Testis (tissue), 3 donors: ENCODE results near the gene GRK4. TPM values are rescaled to one million over a fixed set of nuclear protein-coding genes. Genes with fewer than 3 reads are reported as not detected.
A peak's percentile ranks its signal among the peaks of the same experiment; 100 is the strongest.
"Not testable (repeated sequence)": the region's sequence is repeated elsewhere in the genome, so short reads cannot be mapped to it uniquely, and the experiment has no call there.

Experiments used
- DNase-seq: peaks from one replicate; pipeline ENCODE4 v3.0.0-alpha.2; 2019
- H3K27ac ChIP-seq, 2 donors: fragments of 200-600 bp; sonication (generic); one replicate each; pipeline ENCODE4 v1.5.1; 2019
- H3K27me3 ChIP-seq: fragments of 200-600 bp; sonication (generic); one replicate; pipeline ENCODE4 v1.5.1; 2019
- H3K36me3 ChIP-seq: fragments of 200-600 bp; sonication (generic); one replicate; pipeline ENCODE4 v1.5.1; 2017; ENCODE audit warnings: low read depth; ENCODE audit errors: missing control alignments
- H3K4me1 ChIP-seq: fragments of 200-600 bp; sonication (generic); one replicate; pipeline ENCODE4 v1.5.1; 2019
- H3K4me3 ChIP-seq, 2 donors: fragments of 200-600 bp; sonication (generic); one replicate each; pipeline ENCODE4 v1.5.1; 2017 to 2019
- H3K9me3 ChIP-seq: fragments of 200-600 bp; sonication (generic); one replicate; pipeline ENCODE4 v1.5.1; 2017
- CTCF ChIP-seq, 3 experiments: fragments of 450-650 bp in 2 of 3; fragments of 200-600 bp in 1 of 3; sonication (generic) in 1 of 3; IDR thresholded peaks; one replicate each; pipeline ENCODE4 v1.5.1; 2016 to 2019; ENCODE audit warnings: antibody characterized with exemption in 3 of 3, mild to moderate bottlenecking in 2 of 3, moderate library complexity in 1 of 3
- POLR2A ChIP-seq: fragments of 450-650 bp; IDR thresholded peaks from one replicate; pipeline ENCODE4 v1.6.1; 2017; ENCODE audit warnings: antibody characterized with exemption, mild to moderate bottlenecking, moderate library complexity
- WGBS, 2 donors: methylation state at CpG; one replicate each; pipeline ENCODE4 v1.1.5; 2018; 5-methylcytosine and 5-hydroxymethylcytosine counted together
- intact Hi-C: fragments of 100-400 bp; cut with DNase I; formaldehyde crosslinking; loops from one replicate; pipeline ENCODE4 v1.15.1; 2023; ENCODE audit warnings: low total_unique reads
- polyA plus RNA-seq: library from polyadenylated mRNA; stranded (reverse); fragments of 350-450 nt; fragmentation: Illumina TruSeq; extraction: RNeasy Lipid Tissue Mini Kit (QIAGEN cat#74804); gene quantifications from one replicate; pipeline ENCODE4 v1.2.3, GENCODE V29; 2014; ENCODE audit warnings: low read depth, low replicate concordance; ENCODE audit not compliant: insufficient read depth
- total RNA-seq, 2 donors: library from RNA; depleted of rRNA; stranded (reverse); fragments of >200 nt; gene quantifications; one replicate each; pipeline ENCODE4 v1.2.3, GENCODE V29; 2016

The GRK4 gene
- total and polyA plus RNA-seq, 3 donors from 2014 or later = 33.8 to 106 (median 73.0) TPM

- intact Hi-C loops = no loop called here
- Histone ChIP-seq H3K27ac (peak overlapping the region in 1 of 2 donors; percentile 25), H3K4me1 (peaks cover 14% of the 10 kb centered on the region), H3K36me3 (no peaks in the 10 kb centered on the region), H3K27me3 (no peaks in the 10 kb centered on the region), H3K9me3 (no peaks in the 10 kb centered on the region), H3K4me3 (no peak overlapping the region)
- 82 to 84% methylated on average over 14 of the region's 14 CpGs for WGBS, 2 donors
- no peak for DNase-seq
- TF ChIP-seq CTCF (IDR thresholded peaks at IDR 0.05) = no peak
- TF ChIP-seq POLR2A = no peak
Measured at GRCh38 chr4:2977211-2978088, 14.1 kb downstream of the GRK4 start.

- Histone ChIP-seq H3K4me1 (peaks cover 5% of the 10 kb centered on the region), H3K27me3 (no peaks in the 10 kb centered on the region), H3K27ac (no peak overlapping the region), H3K4me3 (no peak overlapping the region), H3K9me3 (no peaks in the 10 kb centered on the region), H3K36me3 (no peaks in the 10 kb centered on the region)
- 73 to 91% methylated on average over 2 to 4 of the region's 4 CpGs for WGBS, 2 donors
- TF ChIP-seq POLR2A (no peak), CTCF (IDR thresholded peaks at IDR 0.05) (no peak)
- no peak for DNase-seq
- intact Hi-C loops = no loop called here
Measured at GRCh38 chr4:2981256-2981819, 18.0 kb downstream of the GRK4 start.

DNA sequence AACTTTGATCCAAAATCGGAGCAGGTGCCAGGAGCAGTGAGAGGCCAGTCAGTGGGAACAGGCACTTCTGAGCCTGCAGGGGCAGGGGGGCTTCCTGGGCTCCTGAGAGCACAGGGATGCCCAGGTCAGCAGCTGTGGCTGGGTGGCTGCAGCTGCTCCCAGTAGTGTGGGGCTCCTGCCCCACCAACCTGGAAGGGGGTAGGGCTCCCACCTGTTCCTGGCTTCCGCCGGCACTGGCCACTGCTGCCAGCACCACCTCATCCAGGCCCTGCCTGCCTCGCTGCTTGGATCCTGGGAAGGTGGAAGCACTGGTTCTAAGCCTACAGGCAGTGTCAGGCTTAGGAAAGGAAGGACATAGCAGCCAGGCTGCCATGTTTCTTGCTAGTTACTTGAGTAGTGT is 18.6 kb downstream of the GRK4 start:
- Histone ChIP-seq H3K9me3 (no peaks in the 10 kb centered on the region), H3K4me3 (no peak overlapping the region), H3K36me3 (no peaks in the 10 kb centered on the region), H3K4me1 (peaks cover 2% of the 10 kb centered on the region), H3K27ac (no peak overlapping the region), H3K27me3 (no peaks in the 10 kb centered on the region)
- 80 to 95% methylated on average over 2 to 4 of the region's 4 CpGs for WGBS, 2 donors
- intact Hi-C loops = no loop called here
- TF ChIP-seq POLR2A (no peak), CTCF (IDR thresholded peaks at IDR 0.05) (no peak)
- no peak for DNase-seq

- 85 to 94% methylated on average over 7 of the region's 7 CpGs for WGBS, 2 donors
- H3K4me3 ChIP-seq, H3K4me1 ChIP-seq, intact Hi-C loops, DNase-seq, H3K9me3 ChIP-seq, H3K27ac ChIP-seq, H3K27me3 ChIP-seq, H3K36me3 ChIP-seq: not testable (repeated sequence)
Measured at GRCh38 chr4:2983715-2984114, 20.3 kb downstream of the GRK4 start.

DNA sequence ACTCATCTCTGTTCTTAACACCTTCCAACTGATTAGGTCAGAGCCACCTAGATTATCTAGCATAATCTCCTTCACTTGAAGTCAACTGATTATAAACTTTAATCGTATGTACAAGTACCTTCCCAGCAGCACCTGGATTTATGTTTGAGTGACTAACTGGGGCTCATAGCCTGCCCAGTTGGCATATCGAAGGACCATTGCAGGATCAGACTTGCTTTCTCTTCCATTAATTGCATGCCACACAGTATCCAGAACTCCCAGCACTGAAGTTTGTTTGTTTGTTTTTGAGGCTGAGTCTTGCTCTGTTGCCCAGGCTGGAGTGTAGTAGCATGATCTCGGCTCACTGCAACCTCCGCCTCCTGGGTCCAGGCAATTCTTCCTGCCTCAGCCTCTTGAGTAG is 27.9 kb downstream of the GRK4 start:
- no peaks in the 10 kb centered on the region for H3K9me3 ChIP-seq
- 84 to 92% methylated on average over 2 to 4 of the region's 4 CpGs for WGBS, 2 donors
- no peaks in the 10 kb centered on the region for H3K27me3 ChIP-seq
- no peak for DNase-seq
- intact Hi-C loops = no loop called here
- H3K36me3 ChIP-seq = no peaks in the 10 kb centered on the region
- H3K4me1 ChIP-seq = peaks cover 4% of the 10 kb centered on the region
- no peak overlapping the region for H3K4me3 ChIP-seq
- no peak overlapping the region for H3K27ac ChIP-seq
- no peak for TF ChIP-seq POLR2A
- TF ChIP-seq CTCF (IDR thresholded peaks at IDR 0.05) = no peak
